BJ (cell line): ENCODE measurements around the gene RNU11. TPM values are rescaled to one million over a fixed set of nuclear protein-coding genes. Genes with fewer than 3 reads are reported as not detected.
"Not testable (repeated sequence)": the region's sequence is repeated elsewhere in the genome, so short reads cannot be mapped to it uniquely, and the experiment has no call there.

Experiments used
- CTCF ChIA-PET: fragments of 350-600 bp; formaldehyde crosslinking; extraction: SDS; loops from one replicate; lab custom pipeline; 2021; ENCODE audit warnings: antibody characterized with exemption, inconsistent platforms; lab: Yijun Ruan, JAX
- POLR2A ChIA-PET: fragments of 300-600 bp; sonication (Branson Sonifier 250); formaldehyde crosslinking; extraction: SDS; loops from one replicate; lab custom pipeline; 2021; ENCODE audit warnings: antibody characterized with exemption; lab: Charles Lee
- DNase-seq: peaks from one replicate; pipeline ENCODE4 v3.0.0-alpha.2; 2011; ENCODE audit warnings: low read depth
- H3K27me3 ChIP-seq: 2 replicates; pipeline ENCODE4 v1.6.0; 2011; ENCODE audit warnings: low read length; ENCODE audit not compliant: control insufficient read depth, insufficient read depth
- H3K36me3 ChIP-seq: 2 replicates; pipeline ENCODE4 v1.5.1; 2011; ENCODE audit warnings: low read length; ENCODE audit not compliant: control insufficient read depth, insufficient read depth
- H3K4me3 ChIP-seq: 2 replicates; pipeline ENCODE4 v1.5.1; 2011; ENCODE audit warnings: low read depth, mild to moderate bottlenecking, control low read depth, low read length
- CTCF ChIP-seq: IDR thresholded peaks from 2 replicates; pipeline ENCODE4 v1.5.1; 2011; ENCODE audit warnings: low read depth, mild to moderate bottlenecking, control low read depth, inconsistent platforms, low read length, moderate library complexity; ENCODE audit not compliant: insufficient read depth
- polyA plus RNA-seq: library from polyadenylated mRNA; depleted of rRNA; stranded (reverse); fragments of >200 nt; gene quantifications from 2 replicates; pipeline ENCODE4 v1.2.3, GENCODE V29; 2011

The RNU11 gene
- polyA plus RNA-seq, 1 experiment: not detected

GRCh38 chr1:28646040-28646439, 2.4 kb upstream of the RNU11 start:
- peak; percentile 20 for DNase-seq
- TF ChIP-seq CTCF: no peak
- POLR2A ChIA-PET: no interaction called here
- Histone ChIP-seq H3K4me3 (no peak overlapping the region), H3K27me3 (no peaks in the 10 kb centered on the region), H3K36me3 (no peaks in the 10 kb centered on the region)
- CTCF ChIA-PET: interaction anchor here (1.0 kb wide), 1 partner anchor 231 kb away, joined by 3 read pairs; no protein-coding TSS in a partner anchor

- POLR2A ChIA-PET: interaction anchor here (0.6 to 2.1 kb wide), 3 partner anchors 21 to 226 kb away, joined by 4 to 18 read pairs (median 9); partner anchors contain the start of genes GMEB1 and YTHDF2
- CTCF ChIA-PET: interaction anchor here (0.6 to 1.0 kb wide), 5 partner anchors 9 to 135 kb away, joined by 3 to 8 read pairs (median 3); partner anchors contain the start of gene YTHDF2
Measured at GRCh38 chr1:28648008-28648473, 359 bp upstream of the RNU11 start.

GRCh38 chr1:28653063-28653462, 4.7 kb downstream of the RNU11 start:
- H3K27me3 ChIP-seq, DNase-seq, H3K4me3 ChIP-seq, POLR2A ChIA-PET, CTCF ChIA-PET, H3K36me3 ChIP-seq: not testable (repeated sequence)

More at GRCh38 chr1:28648008-28648473, 359 bp upstream of the RNU11 start:
- DNase-seq: peak; percentile 78
- Histone ChIP-seq H3K27me3 (no peaks in the 10 kb centered on the region), H3K4me3 (peak overlapping the region; percentile 42), H3K36me3 (no peaks in the 10 kb centered on the region)
- no peak for TF ChIP-seq CTCF

- POLR2A ChIA-PET, CTCF ChIA-PET: not testable (repeated sequence)
Measured at GRCh38 chr1:28653870-28654269, 5.5 kb downstream of the RNU11 start.

GRCh38 chr1:28655448-28656311, 7.3 kb downstream of the RNU11 start:
- H3K4me3 ChIP-seq, POLR2A ChIA-PET, H3K27me3 ChIP-seq, DNase-seq, H3K36me3 ChIP-seq: not testable (repeated sequence)
- CTCF ChIA-PET: interaction anchor here (0.6 to 1.5 kb wide), 2 partner anchors 222 to 224 kb away, joined by 3 to 6 read pairs; no protein-coding TSS in a partner anchor

More at GRCh38 chr1:28653870-28654269, 5.5 kb downstream of the RNU11 start:
- not testable (repeated sequence) for DNase-seq, H3K36me3 ChIP-seq, H3K4me3 ChIP-seq, H3K27me3 ChIP-seq
- peak; percentile 36; the same call in 1 of the 2 replicates for TF ChIP-seq CTCF

GRCh38 chr1:28656335-28656734, 7.9 kb downstream of the RNU11 start:
- no peak overlapping the region for H3K4me3 ChIP-seq
- H3K36me3 ChIP-seq: no peaks in the 10 kb centered on the region
- H3K27me3 ChIP-seq: no peaks in the 10 kb centered on the region
- CTCF ChIA-PET: interaction anchor here (1.3 to 1.5 kb wide), 2 partner anchors 8 to 221 kb away, joined by 3 to 6 read pairs; partner anchors contain the start of gene RNU11
- no peak for TF ChIP-seq CTCF
- POLR2A ChIA-PET: no interaction called here
- no peak for DNase-seq
